GM18498 (cell line): Measurements from ENCODE around the gene TMEM234.

Source experiments
- ATAC-seq: cut with Tn5 transposase; IDR thresholded peaks from one replicate; pipeline ENCODE4 v1.9.1; 2021; ENCODE audit warnings: mild to moderate bottlenecking, moderate library complexity; ENCODE audit not compliant: unreplicated experiment

The TMEM234 gene

GRCh38 chr1:32240140-32240951 lies 18.2 kb upstream of the TMEM234 start:
- ATAC-seq: peak; percentile 50

- no peak for ATAC-seq
Observed at GRCh38 chr1:32239790-32240139, 17.6 kb upstream of the TMEM234 start.

GRCh38 chr1:32239337-32239736 lies 17.2 kb upstream of the TMEM234 start:
- ATAC-seq: no peak

DNA sequence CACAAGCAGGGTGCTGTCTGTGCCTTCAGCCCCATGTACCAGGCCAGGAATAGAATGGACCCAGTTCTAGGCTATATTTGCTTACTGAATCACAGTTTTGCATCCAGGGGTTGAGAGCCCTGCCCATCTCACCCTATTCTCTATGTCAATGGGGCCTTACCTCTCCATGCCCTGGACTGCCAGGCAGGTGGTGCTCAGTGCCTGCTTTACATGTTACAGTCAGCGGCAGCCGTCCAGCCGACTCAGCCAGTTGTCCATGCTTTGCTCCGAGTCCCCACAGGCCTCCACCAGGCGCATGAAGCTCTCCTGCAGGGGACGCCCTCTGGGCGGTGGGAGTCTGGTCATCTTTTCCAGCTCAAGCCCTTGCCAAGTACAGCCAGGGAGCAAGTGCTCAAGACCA lies 12.6 kb upstream of the TMEM234 start:
- ATAC-seq: no peak

- no peak for ATAC-seq
Observed at GRCh38 chr1:32232558-32233304, 10.6 kb upstream of the TMEM234 start.

DNA sequence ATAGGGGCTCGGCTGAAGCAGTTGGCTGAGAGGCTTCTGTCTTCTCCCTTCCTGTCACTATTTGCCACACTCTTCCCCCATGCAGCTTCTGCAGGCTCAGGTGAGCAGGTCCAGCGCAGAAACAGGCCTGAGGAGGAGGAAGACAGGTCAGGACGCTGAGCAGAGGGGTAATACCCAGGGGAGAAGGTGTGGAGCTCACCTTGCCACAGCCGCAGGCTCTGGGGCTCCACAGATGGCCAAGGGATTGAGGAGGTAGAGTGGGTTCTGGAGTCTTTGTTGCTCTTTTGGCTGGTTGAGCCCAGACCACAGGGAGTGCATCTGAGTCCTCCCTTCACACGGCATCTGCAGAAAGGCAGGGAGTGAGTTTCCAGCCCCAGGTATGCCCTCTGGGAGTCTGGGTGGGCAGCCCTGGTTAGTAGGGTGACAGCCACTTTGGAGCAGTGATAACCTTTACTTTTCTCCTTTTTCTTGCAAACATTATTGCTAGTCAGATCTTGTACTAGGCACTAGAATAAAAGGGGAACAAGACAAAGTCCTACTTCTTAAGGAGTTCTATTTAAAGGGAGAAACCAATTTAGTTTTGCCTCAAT lies 9.8 kb upstream of the TMEM234 start:
- no peak for ATAC-seq

GRCh38 chr1:32228771-32229170 lies 6.6 kb upstream of the TMEM234 start:
- ATAC-seq: no peak

DNA sequence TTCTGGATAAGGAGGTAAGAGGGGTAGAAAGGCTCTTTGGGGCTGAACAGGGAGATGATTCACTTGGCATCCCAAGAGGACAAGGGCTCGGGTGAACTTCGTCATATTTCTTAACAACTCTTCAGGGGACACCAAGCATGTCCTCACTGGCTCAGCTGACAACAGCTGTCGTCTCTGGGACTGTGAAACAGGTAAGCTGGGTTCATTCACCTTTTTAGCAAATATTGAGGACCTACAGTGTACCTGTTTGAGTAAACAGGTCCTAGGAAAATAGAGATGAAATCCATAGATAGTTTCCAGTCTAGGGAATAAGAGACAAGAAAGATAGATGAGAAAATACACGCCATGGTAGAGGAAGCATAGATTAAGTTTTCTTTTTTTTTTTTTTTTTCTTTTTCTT lies 2.1 kb upstream of the TMEM234 start:
- no peak for ATAC-seq

GRCh38 chr1:32223683-32224082 lies 1.5 kb upstream of the TMEM234 start:
- no peak for ATAC-seq

GRCh38 chr1:32221581-32221979 lies 573 bp downstream of the TMEM234 start:
- ATAC-seq: no peak

- ATAC-seq: no peak
Observed at GRCh38 chr1:32220746-32221580, 1.2 kb downstream of the TMEM234 start.

- no peak for ATAC-seq
Observed at GRCh38 chr1:32219022-32219421, 3.1 kb downstream of the TMEM234 start.

- no peak for ATAC-seq
Observed at GRCh38 chr1:32216566-32216965, 5.6 kb downstream of the TMEM234 start.

- ATAC-seq: peak; percentile 43
Observed at GRCh38 chr1:32215629-32216480, 6.3 kb downstream of the TMEM234 start.

- ATAC-seq: no peak
Observed at GRCh38 chr1:32208891-32209328, 13.2 kb downstream of the TMEM234 start, which contains the start of gene DCDC2B. Gene DCDC2B (plus strand): TSS chr1:32209089. CDS start chr1:32209094, 5 bp downstream.

DNA sequence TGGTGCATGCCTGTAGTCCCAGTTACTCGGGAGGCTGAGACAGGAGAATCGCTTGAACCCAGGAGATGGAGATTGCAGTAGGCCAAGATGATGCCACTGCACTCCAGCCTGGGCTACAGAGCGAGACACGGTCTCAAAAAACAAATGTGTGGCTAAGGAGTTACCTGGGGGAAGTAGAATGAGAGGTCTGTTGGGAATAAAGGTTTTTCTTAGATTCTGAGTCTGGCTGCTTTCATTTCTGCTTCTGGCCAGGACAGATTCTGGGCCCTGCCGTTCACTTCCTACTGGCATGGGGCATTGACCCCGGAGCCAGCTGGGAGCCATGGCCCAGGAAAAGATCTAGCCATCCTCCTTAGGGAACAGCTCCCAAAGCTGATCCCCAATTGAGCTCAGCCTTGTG lies 13.7 kb downstream of the TMEM234 start:
- ATAC-seq: no peak

- peak; percentile 61 for ATAC-seq
Observed at GRCh38 chr1:32205401-32206370, 16.5 kb downstream of the TMEM234 start, which contains the start of gene IQCC. Gene IQCC (plus strand): TSS chr1:32205671. CDS start chr1:32205682, 11 bp downstream.

DNA sequence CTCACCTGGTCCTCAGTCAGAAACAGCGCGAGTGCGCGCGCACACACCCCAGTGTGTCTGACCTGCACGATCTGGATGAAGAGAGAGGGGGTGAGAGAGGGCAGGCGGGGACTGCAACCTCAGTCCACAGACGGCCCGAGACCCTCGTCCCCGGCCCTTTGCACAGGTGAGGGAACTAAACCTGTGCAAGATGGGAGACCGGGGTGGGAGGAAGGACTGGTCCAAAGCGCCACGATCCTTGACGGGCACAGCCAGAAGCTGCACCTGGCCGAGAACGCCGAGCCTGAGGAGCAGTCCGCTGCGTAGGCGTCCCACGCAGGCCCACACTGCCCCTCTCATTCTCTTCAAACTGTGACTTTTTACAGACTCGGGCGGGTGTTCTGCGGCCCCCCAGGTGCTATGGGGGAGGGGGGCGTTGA lies 17.2 kb downstream of the TMEM234 start:
- no peak for ATAC-seq
